Thyroid gland (tissue), 4 donors: Measurements from ENCODE around the gene MC5R. TPM values are rescaled to one million over a fixed set of nuclear protein-coding genes. Genes with fewer than 3 reads are reported as not detected.

Experiments used
- DNase-seq, 2 donors: peaks; one replicate each; pipeline ENCODE4 v3.0.0-alpha.2; 2019
- H3K27ac ChIP-seq, 3 donors: fragments of 200-600 bp; sonication (generic); 1 replicate in 2 of 3; 2 replicates in 1 of 3; pipeline ENCODE4 v1.5.1; 2016 to 2019; ENCODE audit warnings: mild to moderate bottlenecking in 1 of 3, moderate library complexity in 1 of 3
- H3K27me3 ChIP-seq: fragments of 200-600 bp; sonication (generic); one replicate; pipeline ENCODE4 v1.5.1; 2019
- H3K36me3 ChIP-seq, 2 donors: fragments of 200-600 bp; sonication (generic); one replicate each; pipeline ENCODE4 v1.5.1; 2016 to 2019
- H3K4me1 ChIP-seq, 2 donors: fragments of 200-600 bp; sonication (generic); one replicate each; pipeline ENCODE4 v1.5.1; 2017 to 2019
- H3K4me3 ChIP-seq, 3 donors: fragments of 200-600 bp; sonication (generic); replicated peaks in 1 of 3; 1 replicate in 2 of 3; 2 replicates in 1 of 3; pipeline ENCODE4 v1.5.1; 2016; ENCODE audit warnings: mild to moderate bottlenecking in 1 of 3
- H3K9me3 ChIP-seq: fragments of 200-600 bp; sonication (generic); one replicate; pipeline ENCODE4 v1.5.1; 2017
- CTCF ChIP-seq, 6 experiments: fragments of 200-600 bp in 3 of 6; fragments of 450-650 bp in 3 of 6; sonication (generic) in 3 of 6; IDR thresholded peaks; one replicate each; pipeline ENCODE4 v1.5.1; 2016 to 2019; ENCODE audit warnings: antibody characterized with exemption in 6 of 6, mild to moderate bottlenecking in 2 of 6, inconsistent platforms in 1 of 6, moderate library complexity in 1 of 6
- POLR2A ChIP-seq, 2 donors: fragments of 450-650 bp; IDR thresholded peaks; one replicate each; pipeline ENCODE4 v1.6.1; 2017; ENCODE audit warnings: antibody characterized with exemption in 2 of 2, mild to moderate bottlenecking in 2 of 2, moderate library complexity in 1 of 2
- WGBS, 2 donors: methylation state at CpG; one replicate each; pipeline ENCODE4 v1.1.5; 2017; 5-methylcytosine and 5-hydroxymethylcytosine counted together
- intact Hi-C: fragments of 100-400 bp; cut with DNase I; formaldehyde crosslinking; loops from one replicate; pipeline ENCODE4 v1.15.1; 2023
- total RNA-seq, 4 donors: library from RNA; depleted of rRNA; stranded (reverse); fragments of >200 nt; gene quantifications; one replicate each; pipeline ENCODE4 v1.2.3, GENCODE V29; 2016

Gene MC5R
- total RNA-seq, 4 donors from 2014 or later: not detected

DNA sequence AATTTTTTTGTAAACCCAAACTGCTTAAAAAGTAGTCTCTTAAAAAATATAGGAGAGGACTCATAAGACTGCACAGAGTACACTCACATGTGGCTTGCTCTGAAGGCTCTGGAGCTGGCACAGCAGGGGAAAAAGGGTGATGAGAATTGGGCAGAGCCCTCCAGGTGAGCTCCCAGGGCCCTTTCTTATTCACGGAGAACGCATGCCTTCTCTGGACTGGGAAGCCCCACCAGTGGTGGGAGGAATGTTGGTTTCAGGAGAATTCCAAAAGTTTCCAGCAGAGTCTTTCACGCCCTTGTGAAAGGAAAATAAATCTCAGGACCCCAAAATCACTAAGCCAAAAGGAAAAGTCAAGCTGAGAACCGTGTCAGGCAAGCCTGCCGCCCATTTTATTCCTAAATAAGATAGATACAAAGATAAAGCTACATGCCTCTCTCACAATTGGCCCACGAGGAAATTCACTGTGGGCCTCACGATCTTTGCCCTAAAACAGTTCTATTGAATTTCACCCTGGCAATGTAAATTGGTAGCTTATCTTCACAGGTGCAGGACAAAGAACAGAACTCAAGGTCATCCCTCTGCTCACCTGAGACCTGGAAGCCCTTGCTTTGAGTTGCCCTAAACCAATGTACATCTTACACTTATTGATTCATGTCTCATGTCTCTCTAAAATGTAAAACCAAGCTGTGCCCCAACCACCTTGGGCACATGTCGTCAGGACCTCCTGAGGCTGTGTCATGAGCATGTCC lies 15.5 kb upstream of the MC5R start:
- no peak for DNase-seq
- Histone ChIP-seq H3K4me3 (no peak overlapping the region), H3K4me1 (peaks cover 5 to 27% of the 10 kb centered on the region in 2 donors), H3K27me3 (no peaks in the 10 kb centered on the region), H3K9me3 (no peaks in the 10 kb centered on the region), H3K27ac (no peak overlapping the region), H3K36me3 (no peaks in the 10 kb centered on the region)
- 64 to 65% methylated on average over 8 of the region's 8 CpGs for WGBS, 2 donors
- intact Hi-C loops: loop anchor here (10.0 kb wide), 1 partner anchor 244 kb away; no protein-coding TSS in a partner anchor
- no peak for TF ChIP-seq POLR2A (IDR thresholded peaks at IDR 0.05)
- TF ChIP-seq CTCF (IDR thresholded peaks at IDR 0.05): no peak

GRCh38 chr18:13809043-13809430 lies 14.9 kb upstream of the MC5R start:
- Histone ChIP-seq H3K9me3 (no peaks in the 10 kb centered on the region), H3K36me3 (no peaks in the 10 kb centered on the region), H3K4me1 (peaks cover 5 to 27% of the 10 kb centered on the region in 2 donors), H3K27me3 (no peaks in the 10 kb centered on the region), H3K4me3 (no peak overlapping the region), H3K27ac (no peak overlapping the region)
- DNase-seq: peak; percentile 33 to 40
- 39 to 47% methylated on average over 2 of the region's 2 CpGs for WGBS, 2 donors
- intact Hi-C loops: loop anchor here (10.0 kb wide), 1 partner anchor 244 kb away; no protein-coding TSS in a partner anchor
- no peak for TF ChIP-seq CTCF (IDR thresholded peaks at IDR 0.05)
- TF ChIP-seq POLR2A (IDR thresholded peaks at IDR 0.05): no peak

GRCh38 chr18:13809531-13810255 lies 14.3 kb upstream of the MC5R start:
- no peak overlapping the region for H3K4me3 ChIP-seq
- no peaks in the 10 kb centered on the region for H3K9me3 ChIP-seq
- no peaks in the 10 kb centered on the region for H3K36me3 ChIP-seq
- H3K4me1 ChIP-seq: peaks cover 5 to 22% of the 10 kb centered on the region in 2 donors
- 33 to 37% methylated on average over 5 of the region's 5 CpGs for WGBS, 2 donors
- DNase-seq: peak; percentile 58 to 59
- intact Hi-C loops: loop anchor here (10.0 kb wide), 1 partner anchor 245 kb away; no protein-coding TSS in a partner anchor
- H3K27ac ChIP-seq: no peak overlapping the region
- no peak for TF ChIP-seq CTCF (IDR thresholded peaks at IDR 0.05)
- TF ChIP-seq POLR2A (IDR thresholded peaks at IDR 0.05): no peak
- no peaks in the 10 kb centered on the region for H3K27me3 ChIP-seq

GRCh38 chr18:13810950-13811485 lies 12.9 kb upstream of the MC5R start:
- TF ChIP-seq CTCF (IDR thresholded peaks at IDR 0.05) (no peak), POLR2A (IDR thresholded peaks at IDR 0.05) (no peak)
- no peak overlapping the region for H3K27ac ChIP-seq
- no peak for DNase-seq
- 60 to 69% methylated on average over 10 of the region's 10 CpGs for WGBS, 2 donors
- peaks cover 5 to 21% of the 10 kb centered on the region in 2 donors for H3K4me1 ChIP-seq
- H3K27me3 ChIP-seq: no peaks in the 10 kb centered on the region
- intact Hi-C loops: no loop called here
- no peaks in the 10 kb centered on the region for H3K9me3 ChIP-seq
- no peaks in the 10 kb centered on the region for H3K36me3 ChIP-seq
- no peak overlapping the region for H3K4me3 ChIP-seq
